ENCODE data around the gene CRACDL. TPM values are rescaled to one million over a fixed set of nuclear protein-coding genes. Genes with fewer than 3 reads are reported as not detected.
"Not testable (repeated sequence)": the region's sequence is repeated elsewhere in the genome, so short reads cannot be mapped to it uniquely, and the experiment has no call there.

CRACDL gene
- polyA plus RNA-seq, 1 of the 3 experiments (the other 2 are of a cell fraction), result not detected

GRCh38 chr2:98877658-98878057, 58.4 kb downstream of the CRACDL start:
- H3K27ac ChIP-seq (ENCODE audit: low read depth in 2 of 2, low read length in 1 of 2); H2AFZ ChIP-seq (ENCODE audit: low read depth); H3K79me2 ChIP-seq (ENCODE audit: insufficient read depth); H3K4me2 ChIP-seq; H4K20me1 ChIP-seq (ENCODE audit: insufficient read depth); CTCF ChIA-PET; DNase-seq; H3K9ac ChIP-seq; H3K4me1 ChIP-seq (ENCODE audit: control insufficient read depth in 1 of 2, insufficient read depth in 2 of 2, low read depth in 1 of 2, low read length in 1 of 2); H3K27me3 ChIP-seq (ENCODE audit: insufficient read depth); H3K9me2 ChIP-seq; H3F3A ChIP-seq (replicated peaks; ENCODE audit: insufficient read depth); POLR2A ChIA-PET; H3K4me3 ChIP-seq (ENCODE audit: low read depth in 2 of 2, low read length in 1 of 2); H3K9me3 ChIP-seq; H3K36me3 ChIP-seq (replicated peaks in 1 of 2; ENCODE audit: control insufficient read depth in 1 of 2, insufficient read depth in 2 of 2, low read length in 1 of 2): not testable (repeated sequence)
- 75% methylated on average over 5 of the region's 5 CpGs for WGBS (ENCODE audit: low lambda C conversion rate)

- no peak overlapping the region for H3K4me3 ChIP-seq (ENCODE audit: low read depth in 2 of 2, low read length in 1 of 2)
- no peaks in the 10 kb centered on the region for H3K79me2 ChIP-seq (ENCODE audit: insufficient read depth)
- TF ChIP-seq EP300 (IDR thresholded peaks at IDR 0.05; ENCODE audit: borderline replicate concordance in 1 of 2, low read depth in 1 of 2, low read length in 1 of 2) (no peak), POLR2AphosphoS5 (IDR thresholded peaks at IDR 0.05; ENCODE audit: low read depth, low read length) (no peak)
- H3K36me3 ChIP-seq (replicated peaks in 1 of 2; ENCODE audit: control insufficient read depth in 1 of 2, insufficient read depth in 2 of 2, low read length in 1 of 2), result no peaks in the 10 kb centered on the region
- ChIA-PET POLR2A (no interaction called here), CTCF (no interaction called here)
- no peaks in the 10 kb centered on the region for H3K9me3 ChIP-seq
- no peaks in the 10 kb centered on the region for H4K20me1 ChIP-seq (ENCODE audit: insufficient read depth)
- H3K4me1 ChIP-seq (ENCODE audit: control insufficient read depth in 1 of 2, insufficient read depth in 2 of 2, low read depth in 1 of 2, low read length in 1 of 2), result peaks cover 0 to 8% of the 10 kb centered on the region in 2 experiments; a peak in 1 of 4 replicates
- WGBS (ENCODE audit: low lambda C conversion rate), result 95% methylated on average over 3 of the region's 3 CpGs
- H3K9me2 ChIP-seq, result no peaks in the 10 kb centered on the region
- no peaks in the 10 kb centered on the region for H3K27me3 ChIP-seq (ENCODE audit: insufficient read depth)
- no peak for DNase-seq
- no peaks in the 10 kb centered on the region for H3F3A ChIP-seq (replicated peaks; ENCODE audit: insufficient read depth)
- H3K27ac ChIP-seq (ENCODE audit: low read depth in 2 of 2, low read length in 1 of 2), result no peak overlapping the region
- no peak overlapping the region for H3K9ac ChIP-seq
- H3K4me2 ChIP-seq, result no peak overlapping the region
- H2AFZ ChIP-seq (ENCODE audit: low read depth), result no peak overlapping the region
Measured at GRCh38 chr2:98876741-98877140, 59.3 kb downstream of the CRACDL start.

GRCh38 chr2:98875746-98876145, 60.3 kb downstream of the CRACDL start:
- Histone ChIP-seq H3K27ac (ENCODE audit: low read depth in 2 of 2, low read length in 1 of 2) (no peak overlapping the region), H3K4me2 (no peak overlapping the region), H4K20me1 (ENCODE audit: insufficient read depth) (no peaks in the 10 kb centered on the region), H3K27me3 (ENCODE audit: insufficient read depth) (no peaks in the 10 kb centered on the region), H3K4me1 (ENCODE audit: control insufficient read depth in 1 of 2, insufficient read depth in 2 of 2, low read depth in 1 of 2, low read length in 1 of 2) (peaks cover 0 to 8% of the 10 kb centered on the region in 2 experiments; a peak in 1 of 4 replicates), H3F3A (replicated peaks; ENCODE audit: insufficient read depth) (no peaks in the 10 kb centered on the region), H3K79me2 (ENCODE audit: insufficient read depth) (no peaks in the 10 kb centered on the region), H3K4me3 (ENCODE audit: low read depth in 2 of 2, low read length in 1 of 2) (no peak overlapping the region), H3K9me2 (no peaks in the 10 kb centered on the region), H2AFZ (ENCODE audit: low read depth) (no peak overlapping the region), H3K36me3 (replicated peaks in 1 of 2; ENCODE audit: control insufficient read depth in 1 of 2, insufficient read depth in 2 of 2, low read length in 1 of 2) (no peaks in the 10 kb centered on the region), H3K9me3 (no peaks in the 10 kb centered on the region), H3K9ac (no peak overlapping the region)
- TF ChIP-seq MEF2A (IDR thresholded peaks at IDR 0.05; ENCODE audit: borderline replicate concordance, low read depth) (no peak), TEAD4 (IDR thresholded peaks at IDR 0.05; ENCODE audit: borderline replicate concordance, insufficient read depth) (no peak), PBX3 (IDR thresholded peaks at IDR 0.05) (no peak), TAF1 (IDR thresholded peaks at IDR 0.05; ENCODE audit: borderline replicate concordance, low read depth, low read length) (no peak), FOXM1 (IDR thresholded peaks at IDR 0.05; ENCODE audit: low read depth) (no peak), FOSL2 (IDR thresholded peaks at IDR 0.05; ENCODE audit: borderline replicate concordance, low read depth) (no peak), ELF1 (IDR thresholded peaks at IDR 0.05) (no peak), IRF3 (IDR thresholded peaks at IDR 0.05; ENCODE audit: low read depth, low read length) (no peak), FOXJ3 (CRISPR knock-in tag; IDR thresholded peaks at IDR 0.05) (no peak), JUND (IDR thresholded peaks at IDR 0.05) (no peak), YY1 (IDR thresholded peaks at IDR 0.05; ENCODE audit: low read depth) (no peak), POLR2AphosphoS5 (IDR thresholded peaks at IDR 0.05; ENCODE audit: low read depth, low read length) (no peak), CTCF (IDR thresholded peaks at IDR 0.05) (no peak), REST (IDR thresholded peaks at IDR 0.05; ENCODE audit: low read depth, low read length) (no peak)
- POLR2A ChIA-PET, result no interaction called here
- 72% methylated on average over 4 of the region's 4 CpGs for WGBS (ENCODE audit: low lambda C conversion rate)
- CTCF ChIA-PET, result no interaction called here
- DNase-seq, result no peak

Data from SK-N-SH (cell line).